GM13977 (cell line): ENCODE results near the gene SLC25A5.

Experiments used
- DNase-seq: peaks from one replicate; pipeline ENCODE4 v3.0.0; 2012; ENCODE audit warnings: low spot score
- in situ Hi-C: fragments of 300-500 bp; cut with MboI; formaldehyde crosslinking; loops from one replicate; pipeline ENCODE4 v1.12.0; 2022; ENCODE audit warnings: low sequenced_read_pairs, low pct_unique_long_range_greater_than_20kb, mixed read lengths, inconsistent platforms; ENCODE audit not compliant: unreplicated experiment
- TF ChIP-seq, protein P1 (sequence below): IDR thresholded peaks from 2 replicates; pipeline ENCODE4 v1.5.1; 2012; ENCODE audit warnings: mild to moderate bottlenecking, control low read depth; ENCODE audit not compliant: insufficient read depth; ENCODE audit errors: extremely low read depth, missing control alignments

Gene SLC25A5

DNA sequence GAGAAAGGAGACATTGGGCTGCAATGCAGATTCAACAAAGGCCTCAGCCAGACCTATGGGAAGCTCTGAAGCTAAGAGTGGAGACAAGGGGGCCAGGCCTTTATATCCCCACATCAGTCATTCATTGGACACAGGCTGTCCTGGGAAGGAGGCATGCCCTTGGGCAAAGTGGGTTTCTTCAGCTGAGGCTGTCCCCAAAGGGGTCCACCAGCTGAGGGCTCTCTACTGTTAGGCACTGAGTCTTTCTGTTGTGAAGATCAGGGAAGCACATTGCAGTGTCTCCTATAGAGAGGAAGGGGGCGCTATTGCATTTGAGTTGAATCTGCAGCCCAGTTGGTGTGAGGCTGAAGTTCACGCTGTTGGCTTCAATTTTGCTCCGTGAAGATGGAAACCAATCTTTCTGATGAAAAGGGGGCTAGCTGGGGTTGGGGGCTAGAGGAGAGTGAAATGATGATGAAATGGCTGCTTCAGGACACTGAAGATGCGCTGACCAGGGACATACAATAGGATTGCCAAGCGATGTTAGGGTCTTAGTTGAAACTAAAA lies 48.0 kb downstream of the SLC25A5 start:
- in situ Hi-C loops, result loop anchor here (25.0 kb wide), 2 partner anchors 221 to 371 kb away; partner anchors contain the start of gene AKAP14
- DNase-seq, result peak; percentile 84
- TF ChIP-seq, protein P1, sequence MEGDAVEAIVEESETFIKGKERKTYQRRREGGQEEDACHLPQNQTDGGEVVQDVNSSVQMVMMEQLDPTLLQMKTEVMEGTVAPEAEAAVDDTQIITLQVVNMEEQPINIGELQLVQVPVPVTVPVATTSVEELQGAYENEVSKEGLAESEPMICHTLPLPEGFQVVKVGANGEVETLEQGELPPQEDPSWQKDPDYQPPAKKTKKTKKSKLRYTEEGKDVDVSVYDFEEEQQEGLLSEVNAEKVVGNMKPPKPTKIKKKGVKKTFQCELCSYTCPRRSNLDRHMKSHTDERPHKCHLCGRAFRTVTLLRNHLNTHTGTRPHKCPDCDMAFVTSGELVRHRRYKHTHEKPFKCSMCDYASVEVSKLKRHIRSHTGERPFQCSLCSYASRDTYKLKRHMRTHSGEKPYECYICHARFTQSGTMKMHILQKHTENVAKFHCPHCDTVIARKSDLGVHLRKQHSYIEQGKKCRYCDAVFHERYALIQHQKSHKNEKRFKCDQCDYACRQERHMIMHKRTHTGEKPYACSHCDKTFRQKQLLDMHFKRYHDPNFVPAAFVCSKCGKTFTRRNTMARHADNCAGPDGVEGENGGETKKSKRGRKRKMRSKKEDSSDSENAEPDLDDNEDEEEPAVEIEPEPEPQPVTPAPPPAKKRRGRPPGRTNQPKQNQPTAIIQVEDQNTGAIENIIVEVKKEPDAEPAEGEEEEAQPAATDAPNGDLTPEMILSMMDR, result peak; percentile 86

DNA sequence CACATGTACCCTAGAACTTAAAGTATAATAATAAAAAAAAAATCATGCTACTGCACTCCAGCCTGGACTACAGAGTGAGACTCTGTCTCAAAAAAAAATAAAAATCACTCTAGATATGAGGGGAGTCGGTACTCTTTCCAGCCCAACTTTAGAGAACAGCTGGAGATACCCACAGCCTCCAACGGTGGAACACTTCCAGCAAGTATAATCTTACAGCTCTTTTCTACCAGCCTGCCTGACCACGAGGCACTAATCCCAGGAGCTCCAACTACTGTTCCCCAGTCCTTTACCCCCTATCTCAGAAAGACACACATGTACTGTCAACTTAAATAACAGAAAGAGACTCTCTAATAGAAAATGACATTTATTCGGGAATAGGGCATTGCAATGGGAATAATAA lies 50.1 kb downstream of the SLC25A5 start:
- in situ Hi-C loops, result loop anchor here (25.0 kb wide), 2 partner anchors 219 to 369 kb away; partner anchors contain the start of gene AKAP14
- TF ChIP-seq, protein P1, result no peak
- DNase-seq, result no peak
